SJSA1 (cell line): ENCODE results near the gene MIPOL1. TPM values are rescaled to one million over a fixed set of nuclear protein-coding genes. Genes with fewer than 3 reads are reported as not detected.
"Not testable (repeated sequence)": the region's sequence is repeated elsewhere in the genome, so short reads cannot be mapped to it uniquely, and the experiment has no call there.

Experiments
- DNase-seq, 2 experiments: peaks; one replicate each; pipeline ENCODE4 v3.0.0-alpha.2; 2015 to 2020; ENCODE audit warnings: low spot score in 2 of 2, low read depth in 1 of 2
- H3K27ac ChIP-seq: fragments of 250-450 bp; sonication (Bioruptor Pico); 2 replicates; pipeline ENCODE4 v1.5.1; 2020; ENCODE audit warnings: mild to moderate bottlenecking, moderate library complexity
- H3K27me3 ChIP-seq: fragments of 250-450 bp; sonication (Bioruptor Pico); replicated peaks from 2 replicates; pipeline ENCODE4 v1.5.1; 2020; ENCODE audit warnings: mild to moderate bottlenecking, moderate library complexity
- H3K36me3 ChIP-seq: fragments of 250-450 bp; sonication (Bioruptor Pico); 2 replicates; pipeline ENCODE4 v1.5.1; 2020; ENCODE audit warnings: mild to moderate bottlenecking
- H3K4me1 ChIP-seq: fragments of 250-450 bp; sonication (Bioruptor Pico); replicated peaks from 2 replicates; pipeline ENCODE4 v1.6.1; 2021; ENCODE audit warnings: mild to moderate bottlenecking
- H3K4me3 ChIP-seq: fragments of 250-450 bp; sonication (Bioruptor Pico); 2 replicates; pipeline ENCODE4 v1.5.1; 2020; ENCODE audit warnings: mild to moderate bottlenecking
- H3K9me3 ChIP-seq: fragments of 250-450 bp; sonication (Bioruptor Pico); replicated peaks from 2 replicates; pipeline ENCODE4 v1.5.1; 2020; ENCODE audit warnings: mild to moderate bottlenecking
- total RNA-seq: library from RNA; depleted of rRNA; stranded (reverse); fragments of >200 nt; shearing (Covaris generic); gene quantifications from 2 replicates; pipeline ENCODE4 v1.2.3, GENCODE V29; 2014

MIPOL1 gene
- total RNA-seq, 1 experiment from 2014 or later, result 9.7 TPM

DNA sequence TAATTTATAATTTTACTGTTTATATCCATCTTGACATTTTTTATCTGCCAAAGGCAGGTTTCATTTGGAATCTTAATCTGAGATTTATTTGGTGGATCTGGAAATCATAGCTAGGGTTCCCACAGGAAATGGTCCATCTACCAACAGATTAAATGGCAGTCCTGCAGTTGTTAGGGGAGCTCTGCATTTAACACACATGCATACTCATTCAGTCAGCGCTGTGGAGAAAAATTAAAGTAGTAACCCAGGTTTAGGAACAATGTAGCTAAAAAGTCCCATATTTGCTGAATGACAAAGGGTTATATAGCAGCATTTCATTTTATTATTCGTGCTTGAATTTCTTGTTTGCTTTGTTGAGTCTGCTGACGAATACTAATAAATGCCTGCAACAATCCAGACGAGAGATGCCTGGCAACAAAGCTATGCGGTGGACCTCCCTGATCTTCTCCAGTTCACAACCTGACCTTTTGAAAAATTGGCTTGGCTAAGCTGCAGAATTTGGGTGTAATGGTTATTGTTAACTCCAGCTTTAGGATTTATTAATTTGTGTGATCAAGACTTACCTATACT is 59.8 kb downstream of the MIPOL1 start:
- Histone ChIP-seq H3K9me3 (no peaks in the 10 kb centered on the region), H3K36me3 (no peaks in the 10 kb centered on the region), H3K4me1 (no peaks in the 10 kb centered on the region), H3K27ac (no peak overlapping the region), H3K4me3 (no peak overlapping the region), H3K27me3 (no peaks in the 10 kb centered on the region)
- no peak for DNase-seq

DNA sequence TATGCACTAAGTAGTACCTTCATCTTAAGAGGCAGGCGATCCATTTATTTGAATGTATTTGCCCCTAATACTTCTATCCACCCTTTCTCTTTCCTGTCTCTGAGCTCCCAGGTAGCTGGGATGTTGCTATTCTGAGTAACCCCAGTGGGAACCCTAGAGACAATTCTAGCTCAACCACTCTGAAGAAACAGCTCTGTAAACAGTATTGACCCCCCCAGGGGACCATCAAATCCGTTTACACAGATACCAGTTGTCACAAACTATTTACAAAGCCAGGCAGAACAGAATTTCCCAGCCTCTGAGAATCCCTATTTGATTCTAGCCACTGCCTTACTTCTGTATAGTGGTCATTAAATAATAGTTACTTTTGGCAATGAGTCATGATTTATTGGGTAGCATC is 64.9 kb downstream of the MIPOL1 start:
- DNase-seq, result no peak
- H3K36me3 ChIP-seq, result no peaks in the 10 kb centered on the region
- H3K4me1 ChIP-seq, result no peaks in the 10 kb centered on the region
- no peaks in the 10 kb centered on the region for H3K9me3 ChIP-seq
- no peak overlapping the region for H3K27ac ChIP-seq
- no peak overlapping the region for H3K4me3 ChIP-seq
- no peaks in the 10 kb centered on the region for H3K27me3 ChIP-seq

DNA sequence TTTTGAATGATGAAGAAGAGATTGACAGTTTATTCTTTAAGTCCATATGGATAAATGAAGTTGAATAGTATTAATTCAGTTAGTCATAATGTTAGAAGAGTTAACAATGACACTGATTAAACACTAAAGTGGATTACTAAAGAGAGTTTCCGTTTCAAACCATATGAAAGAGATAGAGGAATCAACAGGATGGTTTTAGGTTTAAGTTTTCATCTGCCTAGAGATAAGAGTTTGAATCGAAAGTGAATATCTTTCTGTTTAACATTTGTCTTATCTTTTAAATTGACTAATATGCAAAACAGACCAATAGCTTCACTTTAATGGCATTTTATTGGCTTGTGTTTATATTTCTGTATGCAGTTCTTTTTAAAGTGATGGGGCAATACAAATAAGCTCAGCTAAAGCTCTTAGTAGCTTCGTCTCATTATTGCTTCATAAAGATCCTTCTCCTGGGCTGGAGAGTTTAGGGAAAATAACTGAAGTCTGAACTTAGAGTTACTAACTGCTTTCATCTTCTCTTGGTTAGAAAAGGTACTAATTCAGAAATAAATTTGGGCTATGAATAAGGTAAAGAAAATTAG is 66.0 kb downstream of the MIPOL1 start:
- Histone ChIP-seq H3K36me3 (no peaks in the 10 kb centered on the region), H3K27ac (no peak overlapping the region)
- no peak for DNase-seq

DNA sequence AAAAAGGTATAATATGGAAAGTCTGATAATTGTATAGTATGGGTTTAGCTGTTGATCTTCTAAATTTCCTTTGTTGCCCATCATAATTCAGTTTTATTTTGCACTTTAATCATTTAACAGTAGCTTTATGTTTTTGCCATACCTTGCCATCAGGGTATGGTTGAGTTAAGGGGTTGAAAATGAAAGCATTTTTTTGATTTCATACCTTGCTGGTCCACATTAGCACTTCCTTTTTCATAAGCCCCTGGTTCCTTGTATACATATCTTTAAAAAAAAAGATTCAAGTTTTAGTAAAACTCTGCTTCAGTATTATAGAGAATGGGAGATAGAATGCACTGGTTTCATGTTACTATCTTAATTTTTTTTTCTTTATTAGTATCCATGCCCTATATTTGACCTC is 71.1 kb downstream of the MIPOL1 start:
- Histone ChIP-seq H3K4me1 (no peaks in the 10 kb centered on the region), H3K9me3 (no peaks in the 10 kb centered on the region), H3K36me3 (no peaks in the 10 kb centered on the region), H3K27ac (no peak overlapping the region), H3K4me3 (no peak overlapping the region), H3K27me3 (no peaks in the 10 kb centered on the region)
- DNase-seq, result no peak

More for the DNA sequence above, 66.0 kb downstream of the MIPOL1 start:
- Histone ChIP-seq H3K4me1 (no peaks in the 10 kb centered on the region), H3K27me3 (no peaks in the 10 kb centered on the region), H3K4me3 (no peak overlapping the region), H3K9me3 (no peaks in the 10 kb centered on the region)

DNA sequence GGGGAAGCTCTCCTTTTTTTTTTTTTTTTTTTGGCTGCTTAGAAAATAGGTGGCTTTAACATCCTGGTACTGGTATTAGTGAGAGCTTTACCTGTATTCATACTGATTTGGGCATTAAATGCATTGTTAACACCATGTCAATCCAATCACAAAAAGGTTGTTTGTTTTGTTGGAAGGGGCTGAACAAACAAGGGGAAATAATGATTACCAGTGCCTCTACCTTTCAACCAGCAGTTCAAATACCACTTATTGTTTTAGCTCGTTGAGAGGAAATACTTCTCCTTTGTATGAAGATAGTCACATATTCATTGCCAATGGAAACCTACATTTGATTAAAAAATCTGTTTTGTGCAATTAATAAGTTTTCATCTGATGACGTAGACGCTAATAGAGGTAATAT is 72.9 kb downstream of the MIPOL1 start:
- Histone ChIP-seq H3K27me3 (no peaks in the 10 kb centered on the region), H3K9me3 (no peaks in the 10 kb centered on the region), H3K36me3 (no peaks in the 10 kb centered on the region), H3K4me1 (no peaks in the 10 kb centered on the region), H3K27ac (no peak overlapping the region), H3K4me3 (no peak overlapping the region)
- no peak for DNase-seq

DNA sequence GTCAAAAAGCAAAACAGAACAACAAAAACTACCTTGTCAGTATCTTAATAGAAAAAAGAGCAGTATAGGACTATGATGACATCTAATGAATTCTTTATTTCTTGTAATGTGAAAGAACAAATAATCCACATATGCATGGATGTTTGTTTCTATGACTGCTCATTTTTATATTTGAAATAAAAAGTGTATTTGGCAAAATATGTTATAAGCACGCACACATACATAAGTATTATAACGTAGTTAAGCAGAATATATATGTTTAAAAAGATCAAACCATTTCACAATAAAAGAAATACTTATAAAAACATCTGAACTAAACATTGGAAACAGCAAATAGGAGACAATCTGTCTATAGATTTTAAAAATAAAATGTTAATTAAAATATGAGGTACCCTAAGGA is 74.8 kb downstream of the MIPOL1 start:
- H3K4me3 ChIP-seq, result no peak overlapping the region
- no peaks in the 10 kb centered on the region for H3K9me3 ChIP-seq
- DNase-seq, result no peak
- no peaks in the 10 kb centered on the region for H3K36me3 ChIP-seq
- no peak overlapping the region for H3K27ac ChIP-seq
- no peaks in the 10 kb centered on the region for H3K27me3 ChIP-seq
- no peaks in the 10 kb centered on the region for H3K4me1 ChIP-seq

DNA sequence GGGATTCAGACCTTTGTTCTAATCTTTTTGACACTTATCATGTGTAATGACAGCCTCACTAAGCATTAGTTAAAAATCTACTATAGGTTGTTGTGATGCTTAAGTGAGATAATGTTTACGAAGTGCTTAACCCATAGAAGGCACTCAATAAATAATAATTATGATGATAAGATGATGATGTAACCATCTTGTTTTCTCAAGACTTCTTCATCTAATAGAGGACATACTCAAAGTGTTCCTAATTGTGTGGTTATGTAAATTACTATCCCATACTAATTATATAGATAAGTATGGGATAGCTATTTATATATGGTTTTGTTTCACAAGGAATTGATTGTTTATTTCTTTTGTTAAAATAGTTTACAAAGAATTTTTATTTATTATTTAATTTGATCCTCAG is 76.9 kb downstream of the MIPOL1 start:
- H3K27ac ChIP-seq, result no peak overlapping the region
- no peaks in the 10 kb centered on the region for H3K36me3 ChIP-seq
- no peak overlapping the region for H3K4me3 ChIP-seq
- H3K27me3 ChIP-seq, result no peaks in the 10 kb centered on the region
- DNase-seq, result no peak
- no peaks in the 10 kb centered on the region for H3K4me1 ChIP-seq
- no peaks in the 10 kb centered on the region for H3K9me3 ChIP-seq

DNA sequence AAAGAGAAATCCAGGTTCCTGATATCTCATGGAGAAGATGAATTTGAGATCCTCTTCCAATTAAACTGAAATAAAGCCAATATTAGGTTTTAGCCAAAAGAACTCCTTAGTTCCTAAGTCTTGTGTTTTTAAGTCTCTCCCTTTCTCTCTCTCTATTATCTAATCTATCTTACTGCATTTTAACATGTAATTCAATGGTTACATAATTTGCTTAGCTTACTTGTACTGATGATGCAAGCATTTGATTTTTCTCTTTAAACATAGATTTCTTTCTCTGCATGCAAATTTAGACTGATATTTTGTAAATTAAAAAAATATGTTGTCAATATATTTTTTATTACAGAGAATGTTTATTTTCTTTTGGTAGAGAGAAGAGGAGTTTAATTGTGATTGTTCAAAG is 78.2 kb downstream of the MIPOL1 start:
- Histone ChIP-seq H3K9me3 (no peaks in the 10 kb centered on the region), H3K4me3 (no peak overlapping the region), H3K4me1 (no peaks in the 10 kb centered on the region), H3K27me3 (no peaks in the 10 kb centered on the region), H3K27ac (no peak overlapping the region), H3K36me3 (no peaks in the 10 kb centered on the region)
- no peak for DNase-seq

DNA sequence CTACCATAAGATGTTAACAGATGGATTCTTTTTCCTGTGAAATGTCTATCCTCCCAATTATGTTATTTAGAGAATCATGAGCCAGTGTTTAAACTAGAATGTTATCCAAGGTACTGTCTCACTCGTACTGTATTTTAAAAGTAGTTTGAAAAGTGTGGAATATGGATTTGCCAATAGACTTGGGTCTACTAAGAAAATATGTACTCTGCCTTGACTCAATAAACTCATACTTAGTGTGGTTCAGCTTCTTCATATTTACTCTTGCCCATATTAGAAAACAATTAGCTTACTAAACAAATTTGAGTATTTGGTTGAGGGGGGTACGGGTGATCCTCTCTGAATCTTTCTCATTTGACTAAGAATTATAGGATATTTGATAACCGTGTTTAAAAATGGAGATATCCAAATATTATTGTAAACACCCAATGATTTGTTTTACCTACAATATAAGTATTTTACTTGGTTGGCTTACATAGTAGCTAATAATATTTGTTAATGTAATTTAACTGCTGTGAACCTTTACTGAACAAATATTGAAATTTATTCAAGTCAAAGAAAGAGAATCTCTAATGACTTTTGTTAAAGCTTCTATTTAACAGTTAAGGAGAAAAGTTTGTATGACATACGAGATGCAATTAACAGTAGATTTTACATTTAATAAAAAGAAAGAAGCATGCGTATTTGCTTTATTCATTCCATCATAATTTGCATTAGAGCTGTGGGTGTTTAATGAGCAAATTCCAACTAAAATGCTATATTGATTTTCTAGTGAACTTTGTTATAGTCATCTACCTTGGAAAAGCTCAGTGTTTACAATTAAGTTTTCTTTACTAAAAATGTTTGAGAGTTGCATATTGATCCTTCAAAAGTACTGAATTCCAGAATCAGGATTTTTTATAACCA is 81.2 kb downstream of the MIPOL1 start:
- Histone ChIP-seq H3K27me3 (no peaks in the 10 kb centered on the region), H3K27ac (no peak overlapping the region), H3K4me3 (no peak overlapping the region), H3K9me3 (no peaks in the 10 kb centered on the region), H3K4me1 (no peaks in the 10 kb centered on the region), H3K36me3 (no peaks in the 10 kb centered on the region)
- DNase-seq, result no peak

DNA sequence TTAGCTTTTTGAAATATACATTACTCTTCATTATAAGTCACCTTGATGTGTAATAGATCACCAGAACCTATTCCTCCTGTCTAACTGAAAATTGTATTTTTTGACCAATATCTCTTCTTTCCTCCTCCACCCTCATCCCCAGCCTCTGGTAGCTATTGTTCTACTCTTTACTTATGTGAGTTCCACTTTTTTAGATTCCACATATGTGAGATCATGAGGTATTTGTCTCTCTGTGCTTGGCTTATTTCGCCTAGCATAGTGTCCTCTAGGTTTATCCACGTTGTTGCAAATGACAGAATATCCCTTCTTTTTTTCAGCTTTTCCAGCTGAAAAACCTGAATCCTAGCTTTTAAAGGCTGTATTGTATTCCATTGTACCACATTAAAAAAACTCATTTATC is 82.1 kb downstream of the MIPOL1 start:
- Histone ChIP-seq H3K27ac (no peak overlapping the region), H3K36me3 (no peaks in the 10 kb centered on the region), H3K4me1 (no peaks in the 10 kb centered on the region), H3K4me3 (no peak overlapping the region), H3K9me3 (no peaks in the 10 kb centered on the region), H3K27me3 (no peaks in the 10 kb centered on the region)
- DNase-seq, result no peak

DNA sequence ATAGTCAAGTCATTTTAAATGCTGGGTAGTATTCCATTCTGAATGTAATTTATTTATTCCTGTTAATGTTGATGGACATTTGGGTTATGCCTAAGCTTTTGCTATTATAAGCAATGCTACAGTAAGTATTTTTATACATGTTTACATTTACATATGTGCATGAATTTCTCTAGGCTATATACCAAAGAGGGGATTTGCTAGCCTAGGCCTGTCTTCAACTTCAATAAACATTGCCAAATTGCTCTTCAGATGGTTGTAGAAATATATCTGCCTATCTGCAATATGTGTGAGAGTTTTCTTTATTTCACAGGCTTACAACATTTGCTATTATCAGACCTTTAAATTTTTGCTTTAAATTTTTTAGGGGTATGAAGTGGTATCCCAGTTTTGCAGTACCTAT is 87.0 kb downstream of the MIPOL1 start:
- no peak overlapping the region for H3K27ac ChIP-seq
- H3K9me3 ChIP-seq, result no peaks in the 10 kb centered on the region
- H3K36me3 ChIP-seq, result no peaks in the 10 kb centered on the region
- DNase-seq, result no peak
- no peaks in the 10 kb centered on the region for H3K4me1 ChIP-seq
- H3K27me3 ChIP-seq, result no peaks in the 10 kb centered on the region
- H3K4me3 ChIP-seq, result no peak overlapping the region

DNA sequence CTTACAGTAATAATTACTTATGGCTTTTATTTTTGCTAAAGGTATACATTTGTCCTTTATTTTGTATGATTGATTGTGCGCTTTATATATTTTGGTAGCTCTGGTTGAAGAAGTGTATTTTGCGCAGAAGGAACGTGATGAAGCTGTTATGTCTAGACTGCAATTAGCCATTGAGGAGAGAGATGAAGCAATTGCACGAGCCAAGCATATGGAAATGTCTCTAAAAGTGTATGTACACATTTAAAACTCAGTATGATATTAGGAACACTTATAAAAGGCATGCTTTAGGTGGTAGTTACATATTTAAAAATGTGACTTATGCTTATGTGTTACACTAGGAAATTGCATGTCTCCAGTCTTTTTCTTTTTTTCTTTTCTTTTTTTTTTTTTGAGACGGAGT is 87.5 kb downstream of the MIPOL1 start:
- no peaks in the 10 kb centered on the region for H3K36me3 ChIP-seq
- no peak overlapping the region for H3K4me3 ChIP-seq
- H3K27me3 ChIP-seq, result no peaks in the 10 kb centered on the region
- H3K27ac ChIP-seq, result no peak overlapping the region
- H3K9me3 ChIP-seq, result no peaks in the 10 kb centered on the region
- no peak for DNase-seq
- H3K4me1 ChIP-seq, result no peaks in the 10 kb centered on the region

DNA sequence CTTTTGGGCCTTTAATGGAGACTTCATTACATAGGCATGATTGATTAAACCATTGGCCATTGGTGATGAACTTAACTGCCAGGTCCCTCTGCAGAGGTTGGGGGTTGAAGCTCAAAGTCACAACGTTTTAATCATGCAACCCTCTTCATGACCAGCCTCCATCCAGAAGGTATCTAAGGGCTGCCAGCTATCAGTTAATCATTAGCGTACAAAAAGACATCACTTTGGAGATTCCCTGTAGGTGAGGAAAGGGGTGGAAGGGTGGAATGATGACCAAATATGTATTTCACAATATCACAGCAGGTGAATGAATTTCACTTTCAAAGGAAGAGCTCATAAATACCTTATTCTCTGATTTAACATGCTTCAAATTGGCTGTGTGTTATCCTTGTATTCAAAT is 92.0 kb downstream of the MIPOL1 start:
- Histone ChIP-seq H3K4me3 (no peak overlapping the region), H3K4me1 (no peaks in the 10 kb centered on the region), H3K9me3 (no peaks in the 10 kb centered on the region), H3K27ac (no peak overlapping the region), H3K36me3 (no peaks in the 10 kb centered on the region), H3K27me3 (no peaks in the 10 kb centered on the region)
- no peak for DNase-seq

DNA sequence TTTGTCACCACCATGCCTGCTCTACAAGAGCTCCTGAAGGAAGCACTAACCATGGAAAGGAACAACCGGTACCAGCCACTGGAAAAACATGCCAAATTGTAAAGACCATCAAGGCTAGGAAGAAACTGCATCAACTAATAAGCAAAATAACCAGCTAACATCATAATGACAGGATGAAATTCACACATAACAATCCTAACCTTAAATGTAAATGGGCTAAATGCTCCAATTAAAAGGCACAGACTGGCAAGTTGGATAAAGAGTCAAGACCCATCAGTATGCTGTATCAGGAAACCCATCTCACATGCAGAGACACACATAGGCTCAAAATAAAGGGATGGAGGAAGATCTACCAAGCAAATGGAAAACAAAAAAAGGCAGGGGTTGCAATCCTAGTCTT is 97.5 kb downstream of the MIPOL1 start:
- not testable (repeated sequence) for H3K27me3 ChIP-seq, H3K4me1 ChIP-seq, H3K4me3 ChIP-seq, H3K36me3 ChIP-seq, H3K27ac ChIP-seq, H3K9me3 ChIP-seq, DNase-seq
